DND-41 (cell line): ENCODE results near the gene DEXI.

ENCODE experiments used
- CTCF ChIP-seq: IDR thresholded peaks from 2 replicates; pipeline ENCODE4 v1.5.1; 2012; ENCODE audit warnings: borderline replicate concordance, low read length, moderate library complexity, mild to moderate bottlenecking; ENCODE audit not compliant: poor library complexity, severe bottlenecking; ENCODE audit errors: extremely low read depth
- EZH2 ChIP-seq: IDR thresholded peaks from 3 replicates; pipeline ENCODE4 v1.6.1; 2012; ENCODE audit warnings: borderline replicate concordance, low read depth, mild to moderate bottlenecking, moderate library complexity, low read length, inconsistent platforms; ENCODE audit not compliant: severe bottlenecking

- no peak for TF ChIP-seq CTCF
- no peak for TF ChIP-seq EZH2
These were observed 938 bp downstream of the DEXI start for GRCh38 chr16:10941127-10941933.
